ENCODE data around the gene SLCO2B1. TPM values are rescaled to one million over a fixed set of nuclear protein-coding genes. Genes with fewer than 3 reads are reported as not detected.

SLCO2B1 gene
- total RNA-seq, 1 experiment from 2014 or later, result not detected

DNA sequence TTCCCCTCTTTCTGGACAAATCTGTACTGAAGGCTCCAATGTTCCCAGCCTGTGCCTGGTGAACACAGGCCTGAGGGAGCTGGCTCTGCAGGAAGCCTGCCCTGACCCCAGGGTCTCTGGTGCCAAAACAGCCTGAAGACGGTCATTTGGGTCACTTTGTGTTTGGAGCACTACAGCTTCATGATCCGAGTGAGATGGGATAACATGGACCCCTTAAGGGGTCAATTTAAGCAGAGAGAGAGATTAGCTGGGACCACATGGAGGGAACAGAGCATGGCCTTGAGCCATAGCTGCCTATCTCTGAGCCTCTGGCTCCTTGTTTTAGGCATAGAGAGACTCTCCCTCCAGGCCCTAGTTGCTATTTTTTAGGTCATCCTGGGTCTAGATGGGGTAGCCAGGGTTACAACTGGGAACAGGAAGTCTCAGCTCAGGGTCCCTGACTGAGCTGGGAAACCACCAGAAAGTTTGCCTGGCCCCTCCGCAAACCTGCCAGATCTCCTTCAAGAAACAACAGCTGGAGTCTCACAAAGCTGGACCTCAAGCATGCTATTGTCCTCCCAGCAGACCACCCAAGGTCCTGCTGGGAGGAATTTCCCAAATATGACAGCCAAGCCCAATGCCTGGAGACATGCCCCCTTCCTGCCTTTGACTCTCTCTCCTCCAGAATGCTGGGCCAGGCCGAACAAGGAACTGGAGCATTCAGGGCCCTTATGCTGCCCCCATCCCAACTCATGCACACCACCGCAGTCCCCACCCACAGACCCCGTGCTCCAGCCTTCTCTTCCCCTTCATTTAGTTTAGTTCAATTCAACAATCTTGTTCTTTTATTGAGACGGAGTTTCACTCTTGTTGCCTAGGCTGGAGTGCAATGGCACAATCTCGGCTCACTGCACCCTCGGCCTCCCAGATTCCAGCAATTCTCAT lies 4.0 kb downstream of the SLCO2B1 start:
- H2AK5ac ChIP-seq (ENCODE audit: insufficient read length, low read length), result no peak overlapping the region
- DNase-seq, result no peak
- no peak overlapping the region for H2BK120ac ChIP-seq (ENCODE audit: low read depth, low read length, poor library complexity, severe bottlenecking)
- H3K18ac ChIP-seq (ENCODE audit: insufficient read length, low read depth, low read length), result no peak overlapping the region
- H3K79me1 ChIP-seq (ENCODE audit: insufficient read depth, low read depth, low read length, poor library complexity, severe bottlenecking), result no peaks in the 10 kb centered on the region
- WGBS (ENCODE audit: extremely low coverage, insufficient read length, low lambda C conversion rate), result no CpG with 5 or more reads among the region's 9 CpGs
- H3T11ph ChIP-seq (ENCODE audit: low read length), result no peak overlapping the region
- H2BK5ac ChIP-seq (ENCODE audit: insufficient read length, low read length), result no peak overlapping the region
- Mint-ChIP-seq H3K9me3 (no peaks in the 10 kb centered on the region), H3K36me3 (ENCODE audit: insufficient read depth in 1 of 3, low read depth in 3 of 3) (no peaks in the 10 kb centered on the region), H3K27me3 (ENCODE audit: low read depth) (peaks cover 16% of the 10 kb centered on the region), H3K4me3 (no peak overlapping the region; a peak in 1 of 5 replicates), H3K4me1 (peaks cover 0 to 4% of the 10 kb centered on the region in 2 experiments; a peak in 1 of 4 replicates), H3K27ac (no peak overlapping the region)
- H3K14ac ChIP-seq (ENCODE audit: insufficient read depth, low read length), result no peak overlapping the region
- H2BK15ac ChIP-seq (ENCODE audit: low read depth, low read length), result no peak overlapping the region
- H3K23me2 ChIP-seq (ENCODE audit: insufficient read length, low read depth, low read length, poor library complexity, severe bottlenecking), result no peaks in the 10 kb centered on the region
- H3K56ac ChIP-seq (ENCODE audit: insufficient read length, low read depth, low read length), result no peak overlapping the region
- H3K9me3 ChIP-seq (ENCODE audit: control insufficient read depth, low read depth, low read length), result no peaks in the 10 kb centered on the region
- no peak overlapping the region for H4K5ac ChIP-seq (ENCODE audit: insufficient read length, low read depth, low read length)
- H3K4ac ChIP-seq (ENCODE audit: low read depth, low read length), result no peak overlapping the region
- no peaks in the 10 kb centered on the region for H3K27me3 ChIP-seq (ENCODE audit: insufficient read depth, low read length)
- no peak overlapping the region for H4K8ac ChIP-seq (replicated peaks; ENCODE audit: insufficient read length, low read depth, low read length)
- H3K9ac ChIP-seq (ENCODE audit: extremely low read depth, insufficient read length, low read length), result no peak overlapping the region
- no peak overlapping the region for H2BK12ac ChIP-seq (ENCODE audit: insufficient read length, low read depth, low read length)
- H2BK20ac ChIP-seq (ENCODE audit: low read depth, low read length, poor library complexity, severe bottlenecking), result no peak overlapping the region
- no peak overlapping the region for H3K4me2 ChIP-seq (ENCODE audit: insufficient read depth, insufficient read length, low read length)
- H3K27ac ChIP-seq (ENCODE audit: insufficient read length, low read depth, low read length), result no peak overlapping the region
- no peaks in the 10 kb centered on the region for H3K79me2 ChIP-seq (ENCODE audit: insufficient read depth, low read length)
- TF ChIP-seq, protein P1, sequence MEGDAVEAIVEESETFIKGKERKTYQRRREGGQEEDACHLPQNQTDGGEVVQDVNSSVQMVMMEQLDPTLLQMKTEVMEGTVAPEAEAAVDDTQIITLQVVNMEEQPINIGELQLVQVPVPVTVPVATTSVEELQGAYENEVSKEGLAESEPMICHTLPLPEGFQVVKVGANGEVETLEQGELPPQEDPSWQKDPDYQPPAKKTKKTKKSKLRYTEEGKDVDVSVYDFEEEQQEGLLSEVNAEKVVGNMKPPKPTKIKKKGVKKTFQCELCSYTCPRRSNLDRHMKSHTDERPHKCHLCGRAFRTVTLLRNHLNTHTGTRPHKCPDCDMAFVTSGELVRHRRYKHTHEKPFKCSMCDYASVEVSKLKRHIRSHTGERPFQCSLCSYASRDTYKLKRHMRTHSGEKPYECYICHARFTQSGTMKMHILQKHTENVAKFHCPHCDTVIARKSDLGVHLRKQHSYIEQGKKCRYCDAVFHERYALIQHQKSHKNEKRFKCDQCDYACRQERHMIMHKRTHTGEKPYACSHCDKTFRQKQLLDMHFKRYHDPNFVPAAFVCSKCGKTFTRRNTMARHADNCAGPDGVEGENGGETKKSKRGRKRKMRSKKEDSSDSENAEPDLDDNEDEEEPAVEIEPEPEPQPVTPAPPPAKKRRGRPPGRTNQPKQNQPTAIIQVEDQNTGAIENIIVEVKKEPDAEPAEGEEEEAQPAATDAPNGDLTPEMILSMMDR (conservative IDR thresholded peaks at IDR 0.05), result no peak
- H3K23ac ChIP-seq (ENCODE audit: insufficient read length, low read depth, low read length), result no peak overlapping the region
- H4K91ac ChIP-seq (ENCODE audit: insufficient read length, low read depth, low read length), result no peak overlapping the region
- no peaks in the 10 kb centered on the region for H3K4me1 ChIP-seq (ENCODE audit: insufficient read depth, low read length)
- no peaks in the 10 kb centered on the region for H4K20me1 ChIP-seq (ENCODE audit: control insufficient read depth, insufficient read depth, insufficient read length)
- no peak overlapping the region for H2AFZ ChIP-seq (ENCODE audit: low read length)

Data from H9 (cell line).